GM12872 (cell line): ENCODE results near the gene INPP5J.

Experiments
- TF ChIP-seq, protein P1 (sequence below): IDR thresholded peaks from 3 replicates; pipeline ENCODE4 v1.5.1; 2011; ENCODE audit warnings: low read depth, mild to moderate bottlenecking, low read length, moderate library complexity; ENCODE audit not compliant: insufficient read depth

Gene INPP5J

DNA sequence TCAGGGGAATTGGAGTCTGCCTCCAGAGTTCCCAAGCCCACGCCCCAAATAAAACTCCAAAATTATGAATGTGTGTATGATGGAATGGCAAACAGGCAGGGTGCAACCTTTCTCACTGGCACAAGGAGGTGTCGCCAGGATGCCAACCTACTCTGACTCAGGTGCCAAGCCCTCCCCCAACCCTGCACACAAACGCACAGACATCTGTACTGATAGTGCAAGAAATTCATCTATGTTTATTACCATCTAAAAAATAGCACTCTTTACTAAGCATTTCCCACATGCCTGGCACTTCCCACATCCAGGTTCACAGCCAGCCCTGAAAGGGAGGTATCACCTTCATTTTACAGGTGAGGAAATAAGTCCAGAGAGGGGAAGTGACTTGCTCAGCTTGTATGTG lies 16.3 kb downstream of the INPP5J start:
- TF ChIP-seq, protein P1, sequence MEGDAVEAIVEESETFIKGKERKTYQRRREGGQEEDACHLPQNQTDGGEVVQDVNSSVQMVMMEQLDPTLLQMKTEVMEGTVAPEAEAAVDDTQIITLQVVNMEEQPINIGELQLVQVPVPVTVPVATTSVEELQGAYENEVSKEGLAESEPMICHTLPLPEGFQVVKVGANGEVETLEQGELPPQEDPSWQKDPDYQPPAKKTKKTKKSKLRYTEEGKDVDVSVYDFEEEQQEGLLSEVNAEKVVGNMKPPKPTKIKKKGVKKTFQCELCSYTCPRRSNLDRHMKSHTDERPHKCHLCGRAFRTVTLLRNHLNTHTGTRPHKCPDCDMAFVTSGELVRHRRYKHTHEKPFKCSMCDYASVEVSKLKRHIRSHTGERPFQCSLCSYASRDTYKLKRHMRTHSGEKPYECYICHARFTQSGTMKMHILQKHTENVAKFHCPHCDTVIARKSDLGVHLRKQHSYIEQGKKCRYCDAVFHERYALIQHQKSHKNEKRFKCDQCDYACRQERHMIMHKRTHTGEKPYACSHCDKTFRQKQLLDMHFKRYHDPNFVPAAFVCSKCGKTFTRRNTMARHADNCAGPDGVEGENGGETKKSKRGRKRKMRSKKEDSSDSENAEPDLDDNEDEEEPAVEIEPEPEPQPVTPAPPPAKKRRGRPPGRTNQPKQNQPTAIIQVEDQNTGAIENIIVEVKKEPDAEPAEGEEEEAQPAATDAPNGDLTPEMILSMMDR = no peak

DNA sequence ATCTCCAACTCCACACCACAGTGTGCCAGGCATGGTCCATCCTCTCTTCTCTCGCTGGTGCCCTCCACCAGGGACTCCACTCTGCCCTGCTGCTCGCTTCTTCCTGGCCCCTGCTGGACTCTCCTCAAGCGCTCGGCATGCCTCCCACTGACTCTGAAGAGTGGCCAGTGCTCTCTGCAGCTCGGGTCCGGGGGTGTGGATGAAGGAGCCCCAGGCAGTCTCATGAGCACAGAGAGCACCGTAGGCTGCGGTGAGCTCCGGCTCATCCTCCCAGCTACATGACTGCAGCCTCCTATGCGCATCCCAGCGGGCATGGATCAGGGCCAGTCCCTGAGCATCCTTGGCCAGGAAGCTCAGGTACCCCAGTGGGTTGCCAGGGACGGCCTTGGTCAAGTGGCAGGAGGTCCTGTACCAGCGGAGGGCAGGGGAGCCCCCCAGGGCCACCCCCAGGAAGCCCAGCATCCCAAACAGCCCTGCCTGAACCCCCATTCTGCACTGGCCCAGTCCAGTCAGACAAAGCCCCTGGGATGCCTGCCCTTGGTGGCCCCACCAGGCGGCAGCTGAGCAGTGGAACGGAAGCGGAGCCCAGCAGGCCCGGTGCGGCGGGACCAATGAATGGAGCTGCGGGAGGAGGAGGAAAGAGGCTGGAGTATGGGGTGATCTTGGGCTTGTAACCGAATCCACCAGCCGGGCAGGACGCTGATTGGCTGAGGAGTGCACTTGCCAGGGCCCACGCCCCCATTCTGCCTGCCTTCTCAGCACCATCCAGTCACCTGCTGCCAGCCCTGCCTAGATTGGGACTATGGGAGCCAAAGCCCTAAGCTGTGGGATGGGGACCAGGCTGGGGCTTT lies 17.3 kb downstream of the INPP5J start, which contains the start of gene PLA2G3:
PLA2G3 (minus strand) TSS at position 643 of the 851 bp plus-strand sequence; CDS start at position 489, 154 bp downstream.
- TF ChIP-seq, protein P1 = no peak

DNA sequence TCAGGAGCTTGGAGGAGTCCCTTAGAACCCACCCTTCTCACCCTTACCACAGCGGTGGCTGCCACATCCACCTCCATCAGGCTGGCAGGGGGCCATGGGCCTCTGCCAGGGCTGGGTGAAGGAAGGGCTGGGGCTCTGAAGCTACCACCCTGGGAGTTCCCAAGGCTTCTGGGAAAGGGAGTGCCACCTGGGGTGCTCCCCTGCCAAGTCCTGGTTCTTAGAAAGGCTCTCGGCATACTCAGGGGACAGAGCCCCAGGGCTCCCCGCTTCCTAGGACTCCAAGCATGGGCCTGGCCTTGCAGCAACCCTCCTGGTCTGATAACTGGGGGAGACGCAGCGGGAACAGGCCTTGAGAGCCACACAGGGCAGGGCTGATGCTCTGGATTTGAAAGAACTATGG lies 18.0 kb downstream of the INPP5J start:
- TF ChIP-seq, protein P1 = no peak

- TF ChIP-seq, protein P1 = no peak
Observed at GRCh38 chr22:31141551-31141950, 18.8 kb downstream of the INPP5J start.

GRCh38 chr22:31142285-31142684 lies 19.5 kb downstream of the INPP5J start:
- TF ChIP-seq, protein P1 = no peak

GRCh38 chr22:31143038-31143437 lies 20.3 kb downstream of the INPP5J start:
- TF ChIP-seq, protein P1 = no peak

DNA sequence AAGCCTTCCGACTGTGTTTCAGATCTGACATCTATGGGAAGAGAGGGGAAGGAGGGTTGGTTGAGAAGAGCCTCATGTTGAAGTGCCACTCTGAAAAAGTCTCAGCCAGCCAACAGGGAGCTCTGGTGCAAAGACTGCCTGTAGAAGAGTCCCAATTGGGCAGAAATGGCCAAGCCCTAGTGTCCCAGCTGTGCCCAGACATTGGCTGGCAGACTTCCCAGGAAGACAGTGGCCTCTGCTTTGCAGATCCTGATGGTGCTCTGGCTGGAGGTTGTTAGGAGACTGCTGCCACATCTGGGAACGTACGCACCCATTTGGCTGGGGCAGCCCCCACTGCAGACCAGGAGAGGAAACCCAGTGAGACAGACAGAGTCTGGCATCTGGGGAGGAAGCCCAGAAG lies 20.8 kb downstream of the INPP5J start:
- TF ChIP-seq, protein P1 = no peak
